A549 (cell line): Measurements from ENCODE around the gene MTG1. TPM values are rescaled to one million over a fixed set of nuclear protein-coding genes. Genes with fewer than 3 reads are reported as not detected.

Source experiments
- ATAC-seq, 2 experiments: fragments of 200-7000 bp in 1 of 2; fragments of >200 bp in 1 of 2; cut with Nextera tagmentation in 1 of 2; cut with Tn5 transposase in 1 of 2; 3 replicates each; pipeline versions ENCODE4 v1.8.0 to v1.9.1; 2018 to 2020; ENCODE audit warnings: mild to moderate bottlenecking in 1 of 2, moderate library complexity in 1 of 2
- CTCF ChIA-PET: fragments of 300-600 bp; sonication (Branson Sonifier 250); formaldehyde crosslinking; extraction: SDS; loops from one replicate; lab custom pipeline; 2021; ENCODE audit warnings: antibody characterized with exemption, inconsistent platforms; lab: Yijun Ruan, JAX
- POLR2A ChIA-PET: fragments of 350-600 bp; formaldehyde crosslinking; extraction: SDS; loops from one replicate; lab custom pipeline; 2021; ENCODE audit warnings: antibody characterized with exemption, inconsistent platforms; lab: Yijun Ruan, JAX
- DNase-seq, 2 experiments: peaks; one replicate each; pipeline versions ENCODE4 v3.0.0 to v3.0.0-alpha.2; 2011 to 2016; ENCODE audit warnings: low read depth in 1 of 2, low spot score in 1 of 2
- FAIRE-seq: peaks from 2 replicates; lab custom pipeline; 2011; peaks lifted over from hg19 to GRCh38; lab: Jason Lieb, UNC
- H3K27ac ChIP-seq, 2 experiments: fragments of >200 bp; sonication (Bioruptor Twin); formaldehyde crosslinking; 3 replicates each; pipeline ENCODE4 v1.5.1; 2016 to 2017
- H3K4me1 ChIP-seq: fragments of >200 bp; sonication (Bioruptor Twin); formaldehyde crosslinking; 3 replicates; pipeline ENCODE4 v1.6.1; 2016
- H3K4me2 ChIP-seq: fragments of >200 bp; sonication (Bioruptor Twin); formaldehyde crosslinking; 3 replicates; pipeline ENCODE4 v1.6.1; 2016
- H3K4me3 ChIP-seq: fragments of >200 bp; sonication (Bioruptor Twin); formaldehyde crosslinking; 3 replicates; pipeline ENCODE4 v1.5.1; 2016
- H3K9me3 ChIP-seq: fragments of >200 bp; sonication (Bioruptor Twin); formaldehyde crosslinking; 3 replicates; pipeline ENCODE4 v1.6.1; 2016
- CBX8 ChIP-seq: fragments of 200-600 bp; sonication (generic); IDR thresholded peaks from 2 replicates; pipeline ENCODE4 v1.6.1; 2016
- CHD4 ChIP-seq: fragments of 200-600 bp; sonication (generic); IDR thresholded peaks from 2 replicates; pipeline ENCODE4 v1.6.1; 2016; ENCODE audit warnings: antibody characterized with exemption, mild to moderate bottlenecking, borderline replicate concordance
- EHF ChIP-seq: fragments of 250-450 bp; sonication (Bioruptor Pico); IDR thresholded peaks from 2 replicates; pipeline ENCODE4 v1.5.0; 2020; ENCODE audit warnings: mild to moderate bottlenecking
- EHMT2 ChIP-seq: fragments of 200-600 bp; sonication (generic); IDR thresholded peaks from 2 replicates; pipeline ENCODE4 v1.6.1; 2016; ENCODE audit warnings: antibody characterized with exemption, low read depth, mild to moderate bottlenecking, moderate library complexity
- ELK1 ChIP-seq: fragments of 150-350 bp; IDR thresholded peaks from 2 replicates; pipeline ENCODE4 v1.6.1; 2014; ENCODE audit warnings: low read depth, mild to moderate bottlenecking, low read length
- EP300 ChIP-seq, 2 experiments: fragments of >200 bp; sonication (Bioruptor Twin); formaldehyde crosslinking; IDR thresholded peaks; 2 replicates in 1 of 2; 3 replicates in 1 of 2; pipeline ENCODE4 v1.6.1; 2016 to 2017
- ESRRA ChIP-seq: fragments of 150-350 bp; IDR thresholded peaks from 2 replicates; pipeline ENCODE4 v1.6.1; 2014; ENCODE audit warnings: mild to moderate bottlenecking, low read length, borderline replicate concordance
- FOSL2 ChIP-seq, 2 experiments: fragments of 450-650 bp in 1 of 2; fragments of >200 bp in 1 of 2; sonication (Bioruptor Twin) in 1 of 2; formaldehyde crosslinking; IDR thresholded peaks; 2 replicates each; pipeline versions ENCODE4 v1.5.0 to v1.6.1; 2016 to 2020; ENCODE audit warnings: mild to moderate bottlenecking in 1 of 2, moderate library complexity in 1 of 2
- GATA3 ChIP-seq: IDR thresholded peaks from 2 replicates; pipeline ENCODE4 v1.6.1; 2012; ENCODE audit warnings: borderline replicate concordance
- HDAC2 ChIP-seq: fragments of 200-600 bp; sonication (generic); IDR thresholded peaks from 2 replicates; pipeline ENCODE4 v1.6.1; 2016
- HEYL ChIP-seq: fragments of 250-450 bp; sonication (Bioruptor Pico); IDR thresholded peaks from 2 replicates; pipeline ENCODE4 v1.8.0; 2021; ENCODE audit warnings: mild to moderate bottlenecking, moderate library complexity
- JUNB ChIP-seq: fragments of >200 bp; sonication (Bioruptor Twin); formaldehyde crosslinking; IDR thresholded peaks from 2 replicates; pipeline ENCODE4 v1.6.1; 2016
- KDM5A ChIP-seq: fragments of 200-600 bp; sonication (generic); IDR thresholded peaks from 2 replicates; pipeline ENCODE4 v1.6.1; 2016; ENCODE audit warnings: antibody characterized with exemption, mild to moderate bottlenecking
- MAX ChIP-seq: IDR thresholded peaks from 2 replicates; pipeline ENCODE4 v1.6.1; 2012
- MAZ ChIP-seq: fragments of 150-350 bp; IDR thresholded peaks from 2 replicates; pipeline ENCODE4 v1.6.1; 2014; ENCODE audit warnings: antibody characterized with exemption, low read depth, low read length, borderline replicate concordance
- MYC ChIP-seq: IDR thresholded peaks from 2 replicates; pipeline ENCODE4 v1.6.1; 2012; ENCODE audit warnings: mild to moderate bottlenecking, inconsistent platforms, low read length, improper control_type of control experiment, borderline replicate concordance
- NR3C1 ChIP-seq: fragments of >200 bp; sonication (Bioruptor Twin); formaldehyde crosslinking; IDR thresholded peaks from 3 replicates; pipeline ENCODE4 v1.6.1; 2017
- POLR2AphosphoS2 ChIP-seq: conservative IDR thresholded peaks from 2 replicates; pipeline ENCODE4 v1.6.1; 2012; ENCODE audit warnings: low read length, improper control_type of control experiment, inconsistent platforms
- RAD21 ChIP-seq, 2 experiments: fragments of >200 bp in 1 of 2; sonication (Bioruptor Twin) in 1 of 2; formaldehyde crosslinking in 1 of 2; IDR thresholded peaks in 1 of 2; conservative IDR thresholded peaks in 1 of 2; 2 replicates in 1 of 2; 3 replicates in 1 of 2; pipeline ENCODE4 v1.6.1; 2012 to 2018; ENCODE audit warnings: inconsistent platforms in 1 of 2
- RFX5 ChIP-seq: fragments of 450-650 bp; IDR thresholded peaks from 2 replicates; pipeline ENCODE4 v1.7.1; 2014; ENCODE audit warnings: antibody characterized with exemption, mild to moderate bottlenecking, moderate library complexity
- RNF2 ChIP-seq: fragments of 200-600 bp; sonication (generic); IDR thresholded peaks from 2 replicates; pipeline ENCODE4 v1.6.1; 2016; ENCODE audit warnings: low read depth, mild to moderate bottlenecking, antibody characterized with exemption, moderate library complexity, borderline replicate concordance
- SREBF2 ChIP-seq: fragments of 450-650 bp; IDR thresholded peaks from 2 replicates; pipeline ENCODE4 v1.6.1; 2014; ENCODE audit warnings: mild to moderate bottlenecking, moderate library complexity
- TP53 ChIP-seq: fragments of 250-450 bp; sonication (Bioruptor Pico); IDR thresholded peaks from 2 replicates; pipeline ENCODE4 v1.5.0; 2021; ENCODE audit warnings: mild to moderate bottlenecking, moderate library complexity
- USF2 ChIP-seq: fragments of 450-650 bp; IDR thresholded peaks from 2 replicates; pipeline ENCODE4 v1.6.1; 2014; ENCODE audit warnings: antibody characterized with exemption
- WGBS: methylation state at CpG from one replicate; pipeline ENCODE4 v1.1.6; 2017; ENCODE audit errors: missing lambda C conversion rate; 5-methylcytosine and 5-hydroxymethylcytosine counted together
- polyA plus RNA-seq, 4 experiments: library from polyadenylated mRNA; depleted of rRNA in 3 of 4; stranded (reverse); fragments of >200 nt; fragmentation: RNase III in 1 of 4; extraction: RNeasy Plus Mini Kit Qiagen cat#74134 plus additional on column Dnase treatment in 1 of 4; gene quantifications; 2 replicates in 3 of 4; 3 replicates in 1 of 4; pipeline ENCODE4 v1.2.3, GENCODE V29; 2011 to 2017

MTG1 gene
- polyA plus RNA-seq, 2 of the 4 experiments (the other 2 are of a cell fraction): 60.3 to 67.2 TPM

GRCh38 chr10:133393401-133394063 lies 425 bp upstream of the MTG1 start:
- CTCF ChIA-PET: interaction anchor here (0.6 to 1.9 kb wide), 4 partner anchors 17 to 65 kb away, joined by 3 to 6 read pairs (median 4); no protein-coding TSS in a partner anchor
- Histone ChIP-seq H3K4me3 (peak overlapping the region; percentile 29; the same call in 2 of the 3 replicates), H3K27ac (peak overlapping the region; percentile 58 to 97), H3K4me2 (peak overlapping the region; percentile 61), H3K4me1 (peaks cover 14% of the 10 kb centered on the region; the same call in 2 of the 3 replicates), H3K9me3 (no peaks in the 10 kb centered on the region)
- TF ChIP-seq CBX8 (no peak), NR3C1 (no peak), MYC (no peak), TP53 (CRISPR knock-in tag) (no peak), USF2 (no peak), ELK1 (no peak), HDAC2 (no peak), EHF (CRISPR knock-in tag) (no peak), CHD4 (no peak), RAD21 (conservative IDR thresholded peaks at IDR 0.05 in 1 of 2, IDR thresholded peaks at IDR 0.05 in 1 of 2) (no peak), KDM5A (no peak)
- no peak for ATAC-seq
- 34% methylated on average over 27 of the region's 27 CpGs for WGBS
- no peak for FAIRE-seq
- no peak for DNase-seq
- POLR2A ChIA-PET: no interaction called here

GRCh38 chr10:133394801-133395221 lies 854 bp downstream of the MTG1 start:
- FAIRE-seq (no peak), DNase-seq (no peak), ATAC-seq (peak in 1 of 2 experiments; percentile 4; a peak in 4 of 6 replicates)
- Histone ChIP-seq H3K4me3 (peak overlapping the region; percentile 63), H3K9me3 (no peaks in the 10 kb centered on the region), H3K4me1 (peaks cover 14% of the 10 kb centered on the region; the same call in 2 of the 3 replicates)
- WGBS: 30% methylated on average over 21 of the region's 21 CpGs
- CTCF ChIA-PET: interaction anchor here (0.6 to 1.5 kb wide), 2 partner anchors 65 kb away, joined by 3 to 4 read pairs; no protein-coding TSS in a partner anchor
- no peak for TF ChIP-seq SREBF2
- no peak for TF ChIP-seq RNF2
- no peak for TF ChIP-seq RAD21 (conservative IDR thresholded peaks at IDR 0.05 in 1 of 2, IDR thresholded peaks at IDR 0.05 in 1 of 2)
- TF ChIP-seq USF2: no peak
- no peak for TF ChIP-seq EHMT2
- TF ChIP-seq EP300 (IDR thresholded peaks at IDR 0.05): no peak
- TF ChIP-seq CHD4: no peak
- TF ChIP-seq GATA3: no peak
- no peak for TF ChIP-seq ESRRA
- TF ChIP-seq POLR2AphosphoS2: no peak
- no peak for TF ChIP-seq JUNB
- TF ChIP-seq FOSL2 (IDR thresholded peaks at IDR 0.05): no peak
- no peak for TF ChIP-seq FOSL2 (CRISPR knock-in tag; IDR thresholded peaks at IDR 0.05)
- no peak for TF ChIP-seq NR3C1
- no peak for TF ChIP-seq RFX5
- no peak for TF ChIP-seq MYC
- TF ChIP-seq HEYL (CRISPR knock-in tag): no peak
- TF ChIP-seq MAZ: no peak
- no peak for TF ChIP-seq MAX
- TF ChIP-seq, all 56 proteins: peak for 0
- peak overlapping the region; percentile 83 for H3K4me2 ChIP-seq
- POLR2A ChIA-PET: no interaction called here
- peak overlapping the region; percentile 85 to 97 for H3K27ac ChIP-seq
